GM18502 (cell line): ENCODE results near the gene CRIP2.

Experiments used
- ATAC-seq: cut with Tn5 transposase; IDR thresholded peaks from one replicate; pipeline ENCODE4 v1.9.1; 2021; ENCODE audit warnings: mild to moderate bottlenecking; ENCODE audit not compliant: unreplicated experiment, poor library complexity

CRIP2 gene

DNA sequence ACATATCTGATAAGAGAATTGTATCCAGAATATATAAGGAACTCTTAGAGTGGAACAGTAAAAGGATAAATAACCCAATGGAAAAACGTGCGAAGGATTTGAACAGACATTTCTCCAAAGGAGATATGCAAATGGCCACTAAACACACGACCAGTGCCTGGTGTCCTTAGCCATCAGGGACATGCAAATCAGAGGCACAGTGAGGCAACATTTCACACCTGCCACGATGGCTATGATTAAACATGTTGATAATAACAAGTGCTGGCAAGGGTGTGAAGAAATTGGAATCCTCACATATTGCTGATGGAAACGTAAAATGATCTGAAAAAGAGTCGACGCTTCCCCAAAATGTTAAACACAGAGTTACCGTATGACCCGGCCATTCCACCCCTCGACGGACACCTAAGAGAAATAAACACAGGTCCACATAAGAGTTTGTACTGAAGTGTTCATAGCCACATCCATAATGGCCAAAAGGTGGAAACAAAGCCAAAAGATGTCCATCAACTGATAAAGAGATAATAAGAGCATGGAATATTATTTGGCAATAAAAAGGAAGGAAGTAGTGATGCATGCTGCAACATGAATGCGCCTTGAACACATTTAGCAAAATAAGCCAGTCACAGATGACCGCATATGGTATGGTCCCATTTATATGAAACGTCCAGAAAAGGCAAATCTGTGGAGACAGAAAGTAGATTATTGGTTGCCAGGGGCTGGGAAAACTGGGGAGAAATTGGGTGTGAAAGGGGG is 45.5 kb downstream of the CRIP2 start:
- ATAC-seq, result no peak

DNA sequence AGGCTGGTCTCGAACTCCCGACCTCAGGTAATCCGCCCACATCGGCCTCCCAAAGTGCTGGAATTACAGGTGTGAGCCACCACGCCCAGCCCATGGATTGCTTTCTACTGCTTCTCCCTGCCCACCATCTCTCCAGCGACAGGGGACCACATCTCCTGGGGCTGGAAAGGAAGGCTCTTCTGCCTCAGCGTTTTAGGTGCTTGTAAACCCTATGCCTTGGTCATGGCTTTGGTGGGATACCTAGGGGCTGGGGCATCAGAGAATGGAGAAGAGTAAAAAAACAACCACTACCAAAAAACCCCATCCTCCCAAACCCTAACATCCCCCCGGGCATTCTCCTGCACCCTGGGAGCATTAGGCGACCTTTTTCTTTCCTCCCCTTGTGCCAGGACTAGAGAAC is 50.7 kb downstream of the CRIP2 start:
- ATAC-seq, result no peak

DNA sequence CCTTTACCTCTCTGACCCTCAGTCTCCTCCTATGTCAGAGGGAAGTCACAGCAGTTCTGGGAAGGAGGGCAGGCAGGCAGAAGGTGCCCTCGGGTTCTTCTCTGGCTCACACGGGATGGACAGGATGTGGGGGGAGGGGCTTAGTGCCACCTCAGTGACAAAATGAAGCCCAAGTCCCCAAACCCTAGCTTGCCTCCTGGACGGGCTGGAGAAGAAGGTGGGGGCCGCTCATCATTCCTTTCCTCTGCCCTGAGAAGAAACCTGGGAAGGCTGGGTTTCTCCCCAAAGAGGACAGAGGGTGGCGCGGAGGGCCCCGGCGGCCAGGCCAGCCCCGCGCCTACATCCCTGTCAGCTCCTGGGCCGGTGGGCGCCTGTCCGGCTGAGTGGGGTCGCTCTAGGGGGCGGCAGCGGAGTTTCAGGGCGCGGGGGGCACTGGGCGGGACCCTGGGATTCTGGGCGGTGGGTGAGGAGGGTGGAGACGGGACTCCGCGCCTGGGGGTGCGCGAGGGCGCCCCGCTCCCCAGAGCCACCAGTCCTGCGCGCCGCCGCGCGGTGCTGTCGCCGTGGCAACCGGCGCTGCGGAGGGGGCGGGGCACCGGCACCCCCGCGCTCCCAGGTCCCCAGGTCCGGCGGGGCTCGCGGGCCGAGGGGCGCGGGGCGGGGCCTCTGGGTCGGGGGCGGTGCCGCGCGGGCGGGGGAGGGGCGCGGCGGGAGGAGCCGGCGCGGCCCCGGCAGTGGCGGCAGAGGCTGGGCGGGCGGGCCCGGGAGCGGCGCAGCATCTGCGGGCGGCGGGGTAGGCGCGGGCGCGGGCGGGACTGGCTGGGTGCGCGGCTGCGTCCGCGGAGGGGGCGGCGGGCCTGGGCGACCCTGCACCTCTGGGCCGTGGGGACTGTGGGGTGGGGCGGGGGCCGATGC is 51.5 kb downstream of the CRIP2 start, which contains the start of gene TMEM121:
Gene TMEM121 (plus strand): TSS at position 723 of the 915 bp plus-strand sequence. CDS start 2,252 bp downstream, outside the sequence.
- ATAC-seq, result no peak

DNA sequence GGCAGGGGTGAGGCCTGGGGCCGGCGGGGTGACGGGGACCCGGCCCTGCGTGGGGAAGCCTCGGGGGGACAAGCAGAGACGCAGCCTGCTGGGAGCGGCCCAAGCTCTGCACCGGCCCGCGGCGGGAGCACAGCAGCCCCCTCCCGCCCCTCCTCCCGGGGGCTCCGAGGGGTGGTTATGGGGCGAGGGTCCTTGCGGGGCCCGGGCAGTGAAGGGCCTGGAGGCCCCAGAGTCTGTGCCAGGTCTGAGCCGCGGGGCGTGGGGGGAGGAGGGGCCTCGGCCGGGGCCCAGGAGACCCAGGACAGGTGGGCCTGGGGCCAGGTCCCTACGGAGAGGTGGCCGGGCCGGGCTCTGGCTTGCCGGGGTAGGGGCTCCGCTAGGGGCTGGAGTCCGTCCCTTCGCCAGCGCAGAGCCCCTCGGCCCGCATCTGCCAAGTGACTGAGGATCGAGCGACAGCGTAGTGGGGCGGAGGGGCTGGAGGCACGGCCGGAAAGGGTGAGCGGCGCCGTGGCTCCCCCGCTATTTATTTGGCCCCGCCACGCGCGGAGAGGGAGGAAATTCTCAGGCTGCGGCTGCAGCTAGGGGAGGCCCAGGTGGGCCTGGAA is 52.3 kb downstream of the CRIP2 start:
- ATAC-seq, result no peak

DNA sequence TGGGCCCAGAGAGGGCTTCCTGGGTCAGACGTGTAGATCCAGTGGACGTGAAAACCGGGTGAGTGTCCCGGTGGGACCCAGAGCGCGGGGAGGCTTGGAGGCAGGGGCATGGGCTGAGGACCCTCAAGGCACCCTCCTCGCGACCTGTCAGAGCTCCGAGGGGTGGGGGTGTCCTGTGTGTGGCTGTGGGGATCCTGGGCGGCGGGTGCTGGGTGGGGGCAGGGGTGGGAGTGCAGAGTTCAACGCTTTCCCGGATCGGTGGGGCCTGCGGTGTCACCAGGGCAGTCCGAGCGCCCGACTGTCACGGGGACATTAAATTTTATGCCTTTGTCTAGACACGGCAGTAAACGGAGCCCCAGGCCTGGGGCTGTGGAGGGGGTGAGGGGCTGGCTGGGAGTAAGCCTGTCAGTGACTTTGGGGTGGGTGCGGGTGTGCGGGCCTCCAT is 52.8 kb downstream of the CRIP2 start:
- ATAC-seq, result no peak

DNA sequence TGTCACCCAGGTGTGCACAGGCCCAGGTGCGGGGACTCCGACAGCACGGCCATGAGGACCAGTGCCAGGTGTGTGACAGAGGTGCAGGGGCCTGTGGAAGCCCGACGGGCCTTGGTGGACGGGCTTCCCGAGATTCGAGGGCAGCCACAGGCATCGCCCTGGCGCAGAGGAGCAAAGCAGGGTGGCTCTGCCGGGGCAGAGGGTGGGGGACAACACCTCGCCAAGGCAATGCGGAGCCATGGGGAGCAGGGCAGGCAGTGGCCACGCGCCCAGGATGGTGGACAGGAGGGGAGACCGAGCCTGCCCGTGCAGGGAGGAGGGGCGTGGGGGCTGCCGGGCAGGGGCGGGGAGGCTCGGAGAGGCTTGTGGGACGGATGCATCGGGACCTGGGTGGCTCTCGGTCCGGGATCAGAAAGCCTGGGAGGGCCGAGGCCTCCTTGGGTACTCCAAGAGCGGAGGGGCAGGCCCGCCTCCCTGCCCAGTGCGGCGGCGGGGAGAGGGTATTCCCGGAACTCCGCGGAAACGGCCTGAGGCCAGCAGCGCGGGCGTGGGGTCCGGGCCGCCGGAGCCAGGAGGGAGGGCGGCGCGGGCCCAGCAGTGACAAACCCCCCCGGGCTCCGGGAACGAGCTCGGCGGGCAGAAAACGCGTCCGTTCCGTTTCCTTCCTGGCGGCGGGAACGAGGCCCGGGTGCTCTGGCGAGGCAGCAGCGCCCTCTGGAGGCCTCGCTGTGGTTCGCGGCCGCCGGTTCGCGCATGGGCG is 53.4 kb downstream of the CRIP2 start:
- ATAC-seq, result no peak

DNA sequence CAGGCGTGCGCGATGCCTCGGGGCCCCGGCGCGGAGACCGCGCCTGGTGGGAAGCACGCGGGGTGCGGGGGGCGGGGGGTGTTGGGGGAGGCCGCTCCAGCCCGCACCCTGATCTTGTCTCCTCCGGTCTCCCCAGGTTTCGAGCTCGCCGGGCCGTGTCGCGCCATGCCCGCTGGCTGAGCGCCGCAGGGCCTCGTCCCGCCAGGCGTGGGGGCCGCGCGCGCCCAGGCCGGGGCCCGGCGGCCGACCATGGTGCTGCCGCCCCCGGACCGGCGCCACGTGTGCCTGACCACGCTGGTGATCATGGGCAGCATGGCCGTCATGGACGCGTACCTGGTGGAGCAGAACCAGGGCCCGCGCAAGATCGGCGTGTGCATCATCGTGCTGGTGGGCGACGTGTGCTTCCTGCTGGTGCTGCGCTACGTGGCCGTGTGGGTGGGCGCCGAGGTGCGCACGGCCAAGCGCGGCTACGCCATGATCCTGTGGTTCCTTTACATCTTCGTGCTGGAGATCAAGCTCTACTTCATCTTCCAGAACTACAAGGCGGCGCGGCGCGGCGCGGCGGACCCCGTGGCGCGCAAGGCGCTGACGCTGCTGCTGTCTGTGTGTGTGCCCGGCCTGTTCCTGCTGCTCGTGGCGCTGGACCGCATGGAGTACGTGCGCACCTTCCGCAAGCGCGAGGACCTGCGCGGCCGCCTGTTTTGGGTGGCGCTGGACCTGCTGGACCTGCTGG is 54.1 kb downstream of the CRIP2 start:
- ATAC-seq, result no peak

DNA sequence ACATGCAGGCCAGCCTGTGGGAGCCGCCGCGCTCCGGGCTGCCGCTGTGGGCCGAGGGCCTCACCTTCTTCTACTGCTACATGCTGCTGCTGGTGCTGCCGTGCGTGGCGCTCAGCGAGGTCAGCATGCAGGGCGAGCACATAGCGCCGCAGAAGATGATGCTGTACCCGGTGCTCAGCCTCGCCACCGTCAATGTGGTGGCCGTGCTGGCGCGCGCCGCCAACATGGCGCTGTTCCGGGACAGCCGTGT is 54.6 kb downstream of the CRIP2 start:
- ATAC-seq, result no peak
